Calu3 (cell line): Measurements from ENCODE around the gene AP3D1. TPM values are rescaled to one million over a fixed set of nuclear protein-coding genes. Genes with fewer than 3 reads are reported as not detected.

Experiments used
- BruUV-seq: library from RNA; stranded (reverse); fragments of 400-500 nt; replicated peaks from 2 replicates; lab custom pipeline; 2021; lab: Mats Ljungman, UMichigan
- CTCF ChIA-PET: fragments of 300-600 bp; sonication (Branson Sonifier 250); formaldehyde crosslinking; loops from one replicate; lab custom pipeline; 2022; ENCODE audit warnings: antibody characterized with exemption; lab: Charles Lee
- DNase-seq: peaks from one replicate; pipeline ENCODE4 v3.0.0; 2022
- H3K27ac Mint-ChIP-seq: one replicate; pipeline ENCODE4 v1.8.0; 2022; ENCODE audit warnings: mixed read lengths; ENCODE audit not compliant: unreplicated experiment
- H3K27me3 Mint-ChIP-seq: one replicate; pipeline ENCODE4 v1.8.0; 2022; ENCODE audit warnings: mixed read lengths; ENCODE audit not compliant: unreplicated experiment
- H3K36me3 Mint-ChIP-seq: one replicate; pipeline ENCODE4 v1.8.0; 2022; ENCODE audit warnings: mild to moderate bottlenecking, moderate library complexity, mixed read lengths; ENCODE audit not compliant: insufficient read depth, unreplicated experiment
- H3K4me1 Mint-ChIP-seq: one replicate; pipeline ENCODE4 v1.8.0; 2022; ENCODE audit warnings: mild to moderate bottlenecking, low read depth, mixed read lengths; ENCODE audit not compliant: unreplicated experiment
- H3K4me3 Mint-ChIP-seq: one replicate; pipeline ENCODE4 v1.8.0; 2022; ENCODE audit warnings: mild to moderate bottlenecking, low read depth, moderate library complexity, mixed read lengths; ENCODE audit not compliant: unreplicated experiment
- H3K9me3 Mint-ChIP-seq: one replicate; pipeline ENCODE4 v1.8.0; 2022; ENCODE audit warnings: low read depth, mixed read lengths; ENCODE audit not compliant: unreplicated experiment
- intact Hi-C: fragments of 100-400 bp; cut with micrococcal nuclease; formaldehyde crosslinking; loops from one replicate; pipeline ENCODE4 v1.10.0; 2022; ENCODE audit not compliant: unreplicated experiment
- total RNA-seq: library from RNA; stranded (reverse); gene quantifications from 2 replicates; pipeline ENCODE4 v1.2.3, GENCODE V29; 2022
- TF ChIP-seq, protein P1 (sequence below): fragments of 200-600 bp; IDR thresholded peaks from one replicate; pipeline ENCODE4 v1.8.0; 2022; ENCODE audit warnings: antibody characterized with exemption; ENCODE audit not compliant: unreplicated experiment

The AP3D1 gene
- total RNA-seq, 1 experiment from 2014 or later: 107 TPM

DNA sequence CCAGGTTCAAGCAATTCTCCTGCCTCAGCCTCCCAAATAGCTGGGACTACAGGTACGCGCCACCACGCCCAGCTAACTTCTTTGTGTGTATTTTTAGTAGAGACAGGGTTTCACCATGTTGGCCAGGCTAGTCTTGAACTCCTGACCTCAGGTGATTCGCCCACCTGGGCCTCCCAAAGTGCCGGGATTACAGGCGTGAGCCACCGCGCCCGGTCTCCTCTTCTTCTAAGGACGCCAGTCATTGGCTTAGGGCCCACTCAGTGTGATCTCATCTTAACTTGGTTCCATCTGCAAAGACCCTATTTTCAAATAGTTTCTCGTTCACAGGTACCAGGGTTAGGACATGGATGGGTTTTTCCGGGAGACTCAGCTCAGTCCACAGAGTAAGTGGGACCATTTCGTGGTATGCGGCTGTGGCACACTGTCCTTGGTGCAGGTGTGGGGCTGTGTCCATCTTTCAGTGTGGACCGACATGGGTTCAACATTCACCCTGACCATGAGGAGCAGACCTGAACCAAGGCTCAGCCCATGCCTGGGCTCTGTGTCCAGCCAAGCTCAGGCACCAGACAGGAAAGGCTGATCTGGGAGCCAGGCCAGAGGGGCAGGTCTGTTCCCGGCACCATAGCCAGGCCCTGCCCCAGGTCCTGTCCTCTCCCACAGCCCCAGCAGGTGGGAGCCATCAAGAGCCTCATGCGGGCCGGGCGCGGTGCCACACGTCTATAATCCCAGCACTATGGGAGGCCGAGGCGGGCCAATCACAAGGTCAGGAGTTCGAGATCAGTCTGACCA is 97.6 kb downstream of the AP3D1 start:
- intact Hi-C loops: no loop called here
- DNase-seq: no peak
- TF ChIP-seq, protein P1, sequence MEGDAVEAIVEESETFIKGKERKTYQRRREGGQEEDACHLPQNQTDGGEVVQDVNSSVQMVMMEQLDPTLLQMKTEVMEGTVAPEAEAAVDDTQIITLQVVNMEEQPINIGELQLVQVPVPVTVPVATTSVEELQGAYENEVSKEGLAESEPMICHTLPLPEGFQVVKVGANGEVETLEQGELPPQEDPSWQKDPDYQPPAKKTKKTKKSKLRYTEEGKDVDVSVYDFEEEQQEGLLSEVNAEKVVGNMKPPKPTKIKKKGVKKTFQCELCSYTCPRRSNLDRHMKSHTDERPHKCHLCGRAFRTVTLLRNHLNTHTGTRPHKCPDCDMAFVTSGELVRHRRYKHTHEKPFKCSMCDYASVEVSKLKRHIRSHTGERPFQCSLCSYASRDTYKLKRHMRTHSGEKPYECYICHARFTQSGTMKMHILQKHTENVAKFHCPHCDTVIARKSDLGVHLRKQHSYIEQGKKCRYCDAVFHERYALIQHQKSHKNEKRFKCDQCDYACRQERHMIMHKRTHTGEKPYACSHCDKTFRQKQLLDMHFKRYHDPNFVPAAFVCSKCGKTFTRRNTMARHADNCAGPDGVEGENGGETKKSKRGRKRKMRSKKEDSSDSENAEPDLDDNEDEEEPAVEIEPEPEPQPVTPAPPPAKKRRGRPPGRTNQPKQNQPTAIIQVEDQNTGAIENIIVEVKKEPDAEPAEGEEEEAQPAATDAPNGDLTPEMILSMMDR: no peak
- H3K4me1 Mint-ChIP-seq: no peaks in the 10 kb centered on the region
- H3K9me3 Mint-ChIP-seq: no peaks in the 10 kb centered on the region
- CTCF ChIA-PET: no interaction called here
- H3K4me3 Mint-ChIP-seq: no peak overlapping the region
- peaks cover 40% of the 10 kb centered on the region for H3K36me3 Mint-ChIP-seq
- no peaks in the 10 kb centered on the region for H3K27me3 Mint-ChIP-seq
- H3K27ac Mint-ChIP-seq: no peak overlapping the region
- no TSS peak for BruUV-seq

DNA sequence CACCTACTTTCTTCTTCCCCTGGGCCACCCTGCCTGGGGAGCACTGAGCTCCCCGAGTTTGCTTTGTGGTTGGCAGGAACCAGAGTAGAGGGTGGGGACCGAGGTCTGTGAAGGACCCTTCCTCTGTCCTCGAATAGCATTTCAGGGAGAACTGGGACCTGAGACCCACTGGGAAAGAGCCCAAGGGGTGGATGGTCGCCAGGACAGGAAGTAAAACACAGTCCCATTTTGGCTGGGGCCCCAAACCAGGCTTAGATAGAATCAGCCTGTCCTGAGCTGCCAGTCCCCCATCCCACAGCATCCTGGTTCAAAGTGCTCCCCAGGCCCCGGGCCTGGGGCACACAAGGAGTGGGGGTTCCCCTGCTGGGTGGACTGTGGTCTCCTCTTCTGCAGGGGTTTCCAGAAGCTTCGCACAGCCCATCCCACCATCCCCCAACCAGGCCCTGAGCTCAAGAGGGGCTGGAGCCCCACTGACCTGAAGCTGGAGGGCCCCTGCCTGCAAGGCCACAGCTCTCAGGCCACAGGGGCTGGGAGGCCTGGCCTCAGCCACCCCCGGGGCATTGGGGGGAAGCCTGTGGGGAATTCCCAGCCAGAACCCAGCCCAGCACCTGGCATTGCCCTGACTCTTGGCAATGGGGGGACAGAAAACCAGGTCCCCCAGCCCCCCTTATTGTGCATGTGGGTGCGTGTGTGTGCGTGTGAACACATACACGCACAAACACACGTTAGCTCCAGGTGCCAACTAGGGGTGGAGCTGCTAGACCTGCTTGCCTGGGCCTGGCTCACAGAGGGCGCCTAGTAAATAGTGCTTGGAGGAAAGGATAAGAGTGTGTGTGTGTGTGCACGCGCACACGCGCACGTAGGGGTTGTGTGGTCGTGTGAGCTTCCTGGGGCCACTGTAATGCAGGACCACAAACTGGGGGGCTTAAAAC is 99.3 kb downstream of the AP3D1 start:
- Mint-ChIP-seq H3K36me3 (peaks cover 42% of the 10 kb centered on the region), H3K27me3 (no peaks in the 10 kb centered on the region), H3K27ac (peak overlapping the region; percentile 90), H3K4me3 (peak overlapping the region; percentile 74), H3K4me1 (no peaks in the 10 kb centered on the region), H3K9me3 (no peaks in the 10 kb centered on the region)
- BruUV-seq: no TSS peak
- DNase-seq: no peak
- CTCF ChIA-PET: no interaction called here
- TF ChIP-seq, protein P1: no peak
- intact Hi-C loops: no loop called here

DNA sequence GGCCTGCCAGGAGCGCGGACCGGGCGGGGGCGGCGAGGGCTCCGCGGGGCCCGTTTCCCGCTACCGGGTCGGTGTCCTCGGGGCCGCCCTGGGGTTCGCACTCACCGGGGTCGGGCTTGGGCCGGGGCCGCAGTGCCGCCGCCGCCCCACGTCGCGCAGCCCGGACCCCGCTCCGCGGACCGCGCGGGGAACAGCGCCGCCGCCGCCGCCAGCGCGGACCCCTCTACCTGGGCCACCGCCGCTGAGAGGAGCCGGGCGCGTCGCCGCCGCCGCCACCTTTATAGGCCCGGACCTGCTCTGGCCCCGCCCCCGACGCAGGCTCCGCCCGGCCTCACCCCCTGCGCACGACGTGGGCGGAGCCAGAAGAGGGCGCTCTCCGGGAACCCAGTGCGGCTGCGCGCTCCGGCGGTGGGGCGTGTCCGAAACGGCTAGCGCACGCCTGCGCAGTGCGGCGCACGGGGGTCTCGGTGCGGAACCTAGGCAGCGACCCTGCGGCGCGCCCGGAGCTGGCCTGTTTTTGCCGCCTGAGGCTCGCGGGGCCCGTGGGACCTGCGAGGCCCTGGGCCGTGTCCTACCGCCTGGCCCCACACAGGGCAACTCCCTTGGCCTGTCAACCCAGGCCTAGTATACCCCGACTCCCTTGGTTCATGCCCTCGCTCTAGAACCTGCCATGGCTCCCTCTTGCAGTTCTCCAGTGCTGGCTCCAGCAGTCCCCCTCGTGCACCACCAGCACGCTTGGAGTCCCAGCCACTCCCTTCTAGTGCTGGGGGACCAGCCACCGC is 100.2 kb downstream of the AP3D1 start, which contains the start of gene MKNK2:
MKNK2 (minus strand) TSS at position 254 of the 782 bp plus-strand sequence. CDS start 393 bp downstream, outside the sequence.
- Mint-ChIP-seq H3K4me1 (no peaks in the 10 kb centered on the region), H3K4me3 (peak within 1 kb of the TSS; percentile 74), H3K36me3 (peaks cover 42% of the 10 kb centered on the region), H3K27ac (peak within 1 kb of the TSS; percentile 90), H3K9me3 (no peaks in the 10 kb centered on the region), H3K27me3 (no peaks in the 10 kb centered on the region)
- CTCF ChIA-PET: no interaction called here
- DNase-seq: peak; percentile 90
- TF ChIP-seq, protein P1: no peak
- intact Hi-C loops: no loop called here
- no TSS peak for BruUV-seq

Other genes with a start within 250 kb of the AP3D1 start
- 6.7 TPM in 2 replicates for gene ADAT3, start 246.2 kb downstream of the AP3D1 start, total RNA-seq
- gene SCAMP4, start 246.2 kb downstream of the AP3D1 start, total RNA-seq: 64.2 and 80.5 TPM in 2 replicates
- 54.5 and 59.2 TPM in 2 replicates for gene CSNK1G2, start 210.4 kb downstream of the AP3D1 start, total RNA-seq
- 65.3 and 72.3 TPM in 2 replicates for gene BTBD2, start 135.9 kb downstream of the AP3D1 start, total RNA-seq
- 96.0 and 99.7 TPM in 2 replicates for gene MKNK2, start 100.3 kb downstream of the AP3D1 start, total RNA-seq
- 13.7 and 15.8 TPM in 2 replicates for gene MOB3A, start 55.2 kb downstream of the AP3D1 start, total RNA-seq
- gene IZUMO4, start 54.7 kb downstream of the AP3D1 start, total RNA-seq: 2.7 and 2.8 TPM in 2 replicates
- 39.3 and 42.9 TPM in 2 replicates for gene DOT1L, start 12.4 kb upstream of the AP3D1 start, total RNA-seq
- gene PLEKHJ1, start 84.8 kb upstream of the AP3D1 start, total RNA-seq: 38.7 and 43.5 TPM in 2 replicates
- 83.0 and 83.6 TPM in 2 replicates for gene SF3A2, start 85.3 kb upstream of the AP3D1 start, total RNA-seq
- gene AMH, start 97.8 kb upstream of the AP3D1 start, total RNA-seq: 3.7 and 5.0 TPM in 2 replicates
- 0.73 TPM in 1 of 2 replicates, not detected in the other for gene JSRP1, start 104.9 kb upstream of the AP3D1 start, total RNA-seq
- gene PEAK3, start 130.6 kb upstream of the AP3D1 start, total RNA-seq: not detected in 2 replicates
- not detected in 2 replicates for gene LINGO3, start 156.6 kb upstream of the AP3D1 start, total RNA-seq
- gene LSM7, start 177.0 kb upstream of the AP3D1 start, total RNA-seq: 71.5 and 93.0 TPM in 2 replicates
- gene SPPL2B, start 177.1 kb upstream of the AP3D1 start, total RNA-seq: 56.0 and 59.3 TPM in 2 replicates
- gene TMPRSS9, start 208.7 kb upstream of the AP3D1 start, total RNA-seq: not detected in 2 replicates